K562 (cell line): Measurements from ENCODE around the gene MAP3K15. TPM values are rescaled to one million over a fixed set of nuclear protein-coding genes. Genes with fewer than 3 reads are reported as not detected.

Experiments used
- ARID1B ChIP-seq: fragments of 450-650 bp; IDR thresholded peaks from 2 replicates; pipeline ENCODE4 v1.6.1; 2016; ENCODE audit warnings: antibody characterized with exemption, mild to moderate bottlenecking, inconsistent platforms
- BHLHE40 ChIP-seq: IDR thresholded peaks from 2 replicates; pipeline ENCODE4 v1.6.1; 2011; ENCODE audit warnings: low read length, improper control_type of control experiment
- DPF2 ChIP-seq: fragments of 450-650 bp; IDR thresholded peaks from 2 replicates; pipeline ENCODE4 v1.6.1; 2016
- EP300 ChIP-seq: IDR thresholded peaks from 2 replicates; pipeline ENCODE4 v1.6.1; 2012; ENCODE audit warnings: low read length, improper control_type of control experiment
- FOXA3 ChIP-seq, 2 experiments: fragments of 450-650 bp in 1 of 2; sonication (generic) in 1 of 2; formaldehyde crosslinking; IDR thresholded peaks in 1 of 2; conservative IDR thresholded peaks in 1 of 2; 2 replicates each; pipeline versions ENCODE4 v1.4.0 to v1.8.0; 2020 to 2022; ENCODE audit warnings: mild to moderate bottlenecking in 2 of 2, missing genetic modification reagents in 1 of 2
- FOXJ2 ChIP-seq: fragments of 200-800 bp; sonication (Bioruptor generic); IDR thresholded peaks from 2 replicates; pipeline ENCODE4 v1.6.1; 2016; ENCODE audit warnings: missing genetic modification characterization, missing compliant biosample characterization
- FOXK2 ChIP-seq, 2 experiments: fragments of 450-650 bp; IDR thresholded peaks in 1 of 2; conservative IDR thresholded peaks in 1 of 2; 2 replicates each; pipeline ENCODE4 v1.6.1; 2016; ENCODE audit warnings: low read depth in 2 of 2, mild to moderate bottlenecking in 1 of 2
- MAFG ChIP-seq: fragments of 450-650 bp; conservative IDR thresholded peaks from 2 replicates; pipeline ENCODE4 v1.6.1; 2016; ENCODE audit warnings: missing genetic modification characterization, missing compliant biosample characterization
- MEIS2 ChIP-seq: fragments of 450-650 bp; IDR thresholded peaks from 2 replicates; pipeline ENCODE4 v1.6.1; 2014; ENCODE audit warnings: mild to moderate bottlenecking; ENCODE audit not compliant: partially characterized antibody
- NCOR1 ChIP-seq: fragments of 450-650 bp; IDR thresholded peaks from 2 replicates; pipeline ENCODE4 v1.6.1; 2016; ENCODE audit warnings: mild to moderate bottlenecking, moderate library complexity
- NFE2 ChIP-seq: IDR thresholded peaks from 2 replicates; pipeline ENCODE4 v1.6.1; 2014; ENCODE audit warnings: antibody characterized with exemption, low read depth
- NFIC ChIP-seq: fragments of 450-650 bp; IDR thresholded peaks from 2 replicates; pipeline ENCODE4 v1.6.1; 2017; ENCODE audit warnings: mild to moderate bottlenecking, inconsistent platforms
- NR1H2 ChIP-seq: sonication (generic); formaldehyde crosslinking; IDR thresholded peaks from 2 replicates; pipeline ENCODE4 v1.4.0; 2020; ENCODE audit warnings: mild to moderate bottlenecking, missing genetic modification reagents
- NR2C1 ChIP-seq, 2 experiments: fragments of 450-650 bp; IDR thresholded peaks; 2 replicates each; pipeline ENCODE4 v1.6.1; 2017; ENCODE audit warnings: mild to moderate bottlenecking in 2 of 2, antibody characterized with exemption in 1 of 2, inconsistent platforms in 1 of 2, missing compliant biosample characterization in 1 of 2, missing genetic modification characterization in 1 of 2
- POLR3G ChIP-seq: IDR thresholded peaks from 2 replicates; pipeline ENCODE4 v1.6.1; 2011; ENCODE audit not compliant: insufficient read length, insufficient replicate concordance; ENCODE audit errors: extremely low read depth
- RBBP5 ChIP-seq: fragments of 200-600 bp; sonication (generic); IDR thresholded peaks from 2 replicates; pipeline ENCODE4 v1.6.1; 2012; ENCODE audit warnings: borderline replicate concordance, mild to moderate bottlenecking, low read length, control low read depth, inconsistent platforms; ENCODE audit not compliant: insufficient read depth, poor library complexity, severe bottlenecking
- RHOXF2B ChIP-seq: fragments of 250-450 bp; sonication (Bioruptor Pico); conservative IDR thresholded peaks from 2 replicates; pipeline ENCODE4 v1.5.1; 2021
- SMAD4 ChIP-seq: fragments of 250-450 bp; sonication (Bioruptor Pico); conservative IDR thresholded peaks from 2 replicates; pipeline ENCODE4 v1.8.0; 2021; ENCODE audit warnings: inconsistent platforms, mild to moderate bottlenecking, moderate library complexity
- SMARCB1 ChIP-seq: IDR thresholded peaks from 2 replicates; pipeline ENCODE4 v1.6.1; 2011; ENCODE audit warnings: improper control_type of control experiment, low read depth; ENCODE audit not compliant: insufficient read length
- SOX6 ChIP-seq: fragments of 450-650 bp; IDR thresholded peaks from 2 replicates; pipeline ENCODE4 v1.6.1; 2014; ENCODE audit warnings: mild to moderate bottlenecking
- TAL1 ChIP-seq: fragments of 450-650 bp; IDR thresholded peaks from 2 replicates; pipeline ENCODE4 v1.6.1; 2016; ENCODE audit warnings: mild to moderate bottlenecking
- TCFL5 ChIP-seq: fragments of 250-450 bp; sonication (Bioruptor Pico); conservative IDR thresholded peaks from 2 replicates; pipeline ENCODE4 v1.6.1; 2021; ENCODE audit warnings: mild to moderate bottlenecking, moderate library complexity, matching md5 sums
- TRIM24 ChIP-seq, 2 experiments: fragments of 450-650 bp; IDR thresholded peaks; 2 replicates each; pipeline ENCODE4 v1.6.1; 2016
- ZNF12 ChIP-seq: sonication (generic); formaldehyde crosslinking; IDR thresholded peaks from 2 replicates; pipeline ENCODE4 v1.4.0; 2020; ENCODE audit warnings: mild to moderate bottlenecking, missing genetic modification reagents
- ZNF311 ChIP-seq: fragments of 250-450 bp; sonication (Bioruptor Pico); IDR thresholded peaks from 2 replicates; pipeline ENCODE4 v1.4.0; 2020; ENCODE audit warnings: mild to moderate bottlenecking, moderate library complexity
- polyA plus RNA-seq, 8 experiments: library from polyadenylated mRNA; depleted of rRNA in 4 of 8; stranded (reverse) in 5 of 8; unstranded in 3 of 8; fragments of >200 nt; fragmentation: Nextera tagmentation in 2 of 8; fragmentation: Illumina TruSeq in 1 of 8; extraction: Ambion mirVana in 2 of 8; extraction: Trizol in 1 of 8; gene quantifications; 2 replicates each; pipeline versions ENCODE4 v1.2.1 to v1.2.3, GENCODE V29; 2011 to 2014; ENCODE audit warnings: inconsistent platforms in 1 of 8, missing spikeins in 1 of 8
- total RNA-seq, 7 experiments: library from RNA; depleted of rRNA in 6 of 7; stranded (reverse); fragments of >200 nt in 6 of 7; fragmentation: Illumina TruSeq in 2 of 7; extraction: Trizol in 2 of 7; gene quantifications; 2 replicates each; pipeline versions ENCODE4 v1.2.1 to v1.2.3, GENCODE V29; 2011 to 2021; ENCODE audit warnings: low replicate concordance in 1 of 7
- TF ChIP-seq, protein P1 (sequence below): fragments of 450-650 bp; IDR thresholded peaks from 2 replicates; pipeline ENCODE4 v1.6.1; 2017; ENCODE audit warnings: antibody characterized with exemption, mild to moderate bottlenecking
- TF ChIP-seq, protein P2 (sequence below): fragments of 250-450 bp; sonication (Bioruptor Pico); IDR thresholded peaks from 2 replicates; pipeline ENCODE4 v1.8.0; 2022; ENCODE audit warnings: inconsistent platforms

MAP3K15 gene
- total and polyA plus RNA-seq, 9 of the 15 experiments (the other 6 are each of a cell fraction or from before 2014, with no cell fraction given) = 0.03 to 0.29 (median 0.14) TPM; not detected in 5

DNA sequence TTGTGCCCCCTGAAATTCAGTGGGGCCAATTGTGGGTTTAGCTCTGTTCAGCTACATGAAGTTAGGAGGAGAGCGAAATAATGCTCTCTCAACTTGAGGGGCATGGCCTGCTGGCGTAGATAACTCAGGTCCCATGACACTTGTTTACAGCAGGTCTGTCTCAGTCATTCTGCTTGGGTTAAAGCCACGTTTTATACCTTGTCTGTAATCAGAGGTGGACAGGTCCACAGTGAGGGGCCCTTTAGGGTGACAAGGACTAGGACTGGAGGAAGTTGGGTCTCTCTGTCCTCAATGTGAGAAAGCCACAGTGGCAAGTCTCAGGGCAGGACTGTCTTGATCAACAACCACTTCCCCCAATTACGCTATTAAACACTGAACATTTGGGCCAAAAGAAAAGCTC, 122.6 kb downstream of the MAP3K15 start (continued):
- TF ChIP-seq TAL1 (peak; percentile 56), ZNF12 (CRISPR knock-in tag) (no peak), MEIS2 (peak; percentile 5), NR2C1 (IDR thresholded peaks at IDR 0.05) (no peak), NR2C1 (tag; IDR thresholded peaks at IDR 0.05) (peak; percentile 43; the same call in 1 of the 2 replicates), TRIM24 (IDR thresholded peaks at IDR 0.05) (peak; percentile 8 to 30; a peak in 1 of 4 replicates), TCFL5 (no peak), BHLHE40 (0 out of 2 replicates have a peak, but pooled peaks have one; percentile 21), ARID1B (peak; percentile 75), EP300 (peak; percentile 67), FOXJ2 (tag) (peak; percentile 86; the same call in 1 of the 2 replicates), MAFG (tag) (peak; percentile 62; the same call in 1 of the 2 replicates), NFIC (peak; percentile 83), NCOR1 (peak; percentile 64), POLR3G (no peak), RHOXF2B (CRISPR knock-in tag) (no peak), SMAD4 (CRISPR knock-in tag) (0 out of 2 replicates have a peak, but pooled peaks have one; percentile 28), RBBP5 (no peak), NFE2 (peak; percentile 53), SMARCB1 (no peak), SOX6 (peak; percentile 29; the same call in 1 of the 2 replicates), ZNF311 (CRISPR knock-in tag) (no peak), DPF2 (peak; percentile 68), FOXK2 (conservative IDR thresholded peaks at IDR 0.05 in 1 of 2, IDR thresholded peaks at IDR 0.05 in 1 of 2; ENCODE audit: low read depth in 2 of 2) (peak; percentile 91 to 93), FOXA3 (CRISPR knock-in tag; conservative IDR thresholded peaks at IDR 0.05 in 1 of 2, IDR thresholded peaks at IDR 0.05 in 1 of 2) (peak in 1 of 2 experiments; percentile 32; a peak in 1 of 4 replicates), NR1H2 (CRISPR knock-in tag) (no peak)
- TF ChIP-seq, protein P1, sequence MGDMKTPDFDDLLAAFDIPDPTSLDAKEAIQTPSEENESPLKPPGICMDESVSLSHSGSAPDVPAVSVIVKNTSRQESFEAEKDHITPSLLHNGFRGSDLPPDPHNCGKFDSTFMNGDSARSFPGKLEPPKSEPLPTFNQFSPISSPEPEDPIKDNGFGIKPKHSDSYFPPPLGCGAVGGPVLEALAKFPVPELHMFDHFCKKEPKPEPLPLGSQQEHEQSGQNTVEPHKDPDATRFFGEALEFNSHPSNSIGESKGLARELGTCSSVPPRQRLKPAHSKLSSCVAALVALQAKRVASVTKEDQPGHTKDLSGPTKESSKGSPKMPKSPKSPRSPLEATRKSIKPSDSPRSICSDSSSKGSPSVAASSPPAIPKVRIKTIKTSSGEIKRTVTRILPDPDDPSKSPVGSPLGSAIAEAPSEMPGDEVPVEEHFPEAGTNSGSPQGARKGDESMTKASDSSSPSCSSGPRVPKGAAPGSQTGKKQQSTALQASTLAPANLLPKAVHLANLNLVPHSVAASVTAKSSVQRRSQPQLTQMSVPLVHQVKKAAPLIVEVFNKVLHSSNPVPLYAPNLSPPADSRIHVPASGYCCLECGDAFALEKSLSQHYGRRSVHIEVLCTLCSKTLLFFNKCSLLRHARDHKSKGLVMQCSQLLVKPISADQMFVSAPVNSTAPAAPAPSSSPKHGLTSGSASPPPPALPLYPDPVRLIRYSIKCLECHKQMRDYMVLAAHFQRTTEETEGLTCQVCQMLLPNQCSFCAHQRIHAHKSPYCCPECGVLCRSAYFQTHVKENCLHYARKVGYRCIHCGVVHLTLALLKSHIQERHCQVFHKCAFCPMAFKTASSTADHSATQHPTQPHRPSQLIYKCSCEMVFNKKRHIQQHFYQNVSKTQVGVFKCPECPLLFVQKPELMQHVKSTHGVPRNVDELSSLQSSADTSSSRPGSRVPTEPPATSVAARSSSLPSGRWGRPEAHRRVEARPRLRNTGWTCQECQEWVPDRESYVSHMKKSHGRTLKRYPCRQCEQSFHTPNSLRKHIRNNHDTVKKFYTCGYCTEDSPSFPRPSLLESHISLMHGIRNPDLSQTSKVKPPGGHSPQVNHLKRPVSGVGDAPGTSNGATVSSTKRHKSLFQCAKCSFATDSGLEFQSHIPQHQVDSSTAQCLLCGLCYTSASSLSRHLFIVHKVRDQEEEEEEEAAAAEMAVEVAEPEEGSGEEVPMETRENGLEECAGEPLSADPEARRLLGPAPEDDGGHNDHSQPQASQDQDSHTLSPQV = peak; percentile 65
- TF ChIP-seq, protein P2, sequence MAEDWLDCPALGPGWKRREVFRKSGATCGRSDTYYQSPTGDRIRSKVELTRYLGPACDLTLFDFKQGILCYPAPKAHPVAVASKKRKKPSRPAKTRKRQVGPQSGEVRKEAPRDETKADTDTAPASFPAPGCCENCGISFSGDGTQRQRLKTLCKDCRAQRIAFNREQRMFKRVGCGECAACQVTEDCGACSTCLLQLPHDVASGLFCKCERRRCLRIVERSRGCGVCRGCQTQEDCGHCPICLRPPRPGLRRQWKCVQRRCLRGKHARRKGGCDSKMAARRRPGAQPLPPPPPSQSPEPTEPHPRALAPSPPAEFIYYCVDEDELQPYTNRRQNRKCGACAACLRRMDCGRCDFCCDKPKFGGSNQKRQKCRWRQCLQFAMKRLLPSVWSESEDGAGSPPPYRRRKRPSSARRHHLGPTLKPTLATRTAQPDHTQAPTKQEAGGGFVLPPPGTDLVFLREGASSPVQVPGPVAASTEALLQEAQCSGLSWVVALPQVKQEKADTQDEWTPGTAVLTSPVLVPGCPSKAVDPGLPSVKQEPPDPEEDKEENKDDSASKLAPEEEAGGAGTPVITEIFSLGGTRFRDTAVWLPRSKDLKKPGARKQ (CRISPR knock-in tag) = no peak
